Measurements from ENCODE around the gene SMIM20. TPM values are rescaled to one million over a fixed set of nuclear protein-coding genes. Genes with fewer than 3 reads are reported as not detected.

The SMIM20 gene
- total RNA-seq, 2 experiments from 2014 or later: 11.5 to 14.4 TPM

DNA sequence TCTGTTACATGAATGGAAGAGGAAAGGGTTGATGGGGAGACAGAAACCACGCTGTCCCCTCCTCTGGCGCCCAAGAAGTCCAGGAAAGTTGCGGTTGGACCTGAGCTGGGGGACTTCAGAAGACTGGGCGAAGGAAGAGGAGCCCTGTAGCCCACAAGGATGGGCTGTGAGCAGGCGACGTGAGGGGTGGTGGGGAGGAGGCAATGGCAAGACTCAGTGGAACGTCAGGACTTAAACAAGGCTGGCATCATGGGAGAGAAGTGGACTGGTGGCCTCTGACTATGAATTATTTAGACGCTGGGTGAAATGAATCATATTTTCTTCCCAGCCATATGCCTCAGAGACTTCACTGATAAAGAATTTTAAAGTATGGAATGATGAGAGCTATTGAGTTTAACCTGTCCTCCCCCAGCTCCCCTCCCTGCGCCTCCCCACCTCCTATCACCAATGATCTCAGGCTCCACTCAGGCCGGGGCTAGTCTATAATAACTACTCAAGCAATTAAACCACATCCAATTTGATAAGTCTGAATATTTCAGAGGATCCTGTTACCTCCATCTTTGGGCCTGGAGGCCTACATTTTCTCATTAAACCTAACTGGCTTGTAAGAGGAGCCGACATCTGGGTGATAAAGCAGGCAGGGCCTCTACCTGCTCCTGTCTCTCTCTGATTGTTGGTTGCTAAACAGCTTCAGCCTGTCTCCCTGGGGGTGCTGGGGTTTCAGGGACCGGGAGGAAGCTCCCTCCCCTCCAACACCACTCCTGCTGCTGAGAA lies 63.6 kb downstream of the SMIM20 start:
- POLR2A ChIA-PET: no interaction called here
- no peaks in the 10 kb centered on the region for H3K4me1 Mint-ChIP-seq
- H3K27me3 Mint-ChIP-seq: no peaks in the 10 kb centered on the region
- no peak overlapping the region for H3K4me3 Mint-ChIP-seq
- H3K36me3 Mint-ChIP-seq (ENCODE audit: low read depth): no peaks in the 10 kb centered on the region
- CTCF ChIA-PET: interaction anchor here (0.5 to 1.8 kb wide), 2 partner anchors 10 to 540 kb away, joined by 3 to 6 read pairs; no protein-coding TSS in a partner anchor
- H3K27ac Mint-ChIP-seq: no peak overlapping the region
- no peak for DNase-seq
- H3K9me3 Mint-ChIP-seq: no peaks in the 10 kb centered on the region

DNA sequence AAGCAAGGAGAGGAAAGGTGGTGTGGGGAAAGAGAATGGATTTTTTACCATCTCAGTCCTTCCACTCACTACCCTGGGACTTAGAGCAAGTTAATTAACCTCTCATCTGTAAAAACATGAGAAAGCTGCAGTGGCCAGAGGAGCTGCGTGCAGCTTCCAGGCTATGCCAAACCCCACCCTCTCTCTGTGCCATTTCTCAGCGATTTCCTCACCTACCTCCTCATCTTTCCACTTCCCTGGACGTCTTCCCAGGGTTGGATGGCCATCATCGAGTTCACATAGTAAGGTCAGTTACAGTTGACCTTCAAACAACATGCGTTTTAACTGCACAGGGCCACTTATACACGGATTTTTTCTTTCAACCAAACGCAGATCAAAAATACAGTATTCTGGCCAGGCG lies 64.3 kb downstream of the SMIM20 start:
- Mint-ChIP-seq H3K9me3 (no peaks in the 10 kb centered on the region), H3K4me3 (no peak overlapping the region), H3K36me3 (ENCODE audit: low read depth) (no peaks in the 10 kb centered on the region), H3K27me3 (no peaks in the 10 kb centered on the region), H3K4me1 (no peaks in the 10 kb centered on the region), H3K27ac (no peak overlapping the region)
- CTCF ChIA-PET: interaction anchor here (1.8 kb wide), 1 partner anchor 10 kb away, joined by 6 read pairs; no protein-coding TSS in a partner anchor
- POLR2A ChIA-PET: interaction anchor here (0.5 kb wide), 1 partner anchor 122 kb away, joined by 3 read pairs; no protein-coding TSS in a partner anchor
- no peak for DNase-seq

Other genes with a start within 250 kb of the SMIM20 start
- gene SEL1L3, start 51.2 kb upstream of the SMIM20 start, total RNA-seq: 10 to 100 TPM; 88.3 to 91.3 TPM

All from activated CD4-positive, alpha-beta memory T cell treated with anti-CD3 and anti-CD28 coated beads, Interleukin-2, amount 10 ng/mL, durations not matched to agents 7 days and 5 days (primary cell).